Measurements from ENCODE around the gene WFIKKN2. TPM values are rescaled to one million over a fixed set of nuclear protein-coding genes. Genes with fewer than 3 reads are reported as not detected.

WFIKKN2 gene
- total RNA-seq, 1 donor: under 0.01 TPM

GRCh38 chr17:50861334-50861676, 25.9 kb downstream of the WFIKKN2 start:
- TF ChIP-seq CTCF (IDR thresholded peaks at IDR 0.05; ENCODE audit: insufficient read depth, low read length): no peak
- DNase-seq (ENCODE audit: low read depth): no peak
- H3K4me3 ChIP-seq (ENCODE audit: low read depth, low read length): no peak overlapping the region

GRCh38 chr17:50861822-50862528, 26.6 kb downstream of the WFIKKN2 start:
- DNase-seq (ENCODE audit: low read depth): no peak
- TF ChIP-seq CTCF (IDR thresholded peaks at IDR 0.05; ENCODE audit: insufficient read depth, low read length): no peak
- H3K4me3 ChIP-seq (ENCODE audit: low read depth, low read length): no peak overlapping the region

- H3K4me3 ChIP-seq (ENCODE audit: low read depth, low read length): peak overlapping the region; percentile 88
- peak; percentile 41 for DNase-seq (ENCODE audit: low read depth)
- peak; percentile 69 for TF ChIP-seq CTCF (IDR thresholded peaks at IDR 0.05; ENCODE audit: insufficient read depth, low read length)
Measured at GRCh38 chr17:50863221-50863843, 27.9 kb downstream of the WFIKKN2 start.

- H3K4me3 ChIP-seq (ENCODE audit: low read depth, low read length): peak overlapping the region; percentile 88
- TF ChIP-seq CTCF (IDR thresholded peaks at IDR 0.05; ENCODE audit: insufficient read depth, low read length): no peak
- no peak for DNase-seq (ENCODE audit: low read depth)
Measured at GRCh38 chr17:50863931-50864330, 28.5 kb downstream of the WFIKKN2 start.

GRCh38 chr17:50864747-50865059, 29.3 kb downstream of the WFIKKN2 start:
- H3K4me3 ChIP-seq (ENCODE audit: low read depth, low read length): peak overlapping the region; percentile 88
- no peak for DNase-seq (ENCODE audit: low read depth)
- TF ChIP-seq CTCF (IDR thresholded peaks at IDR 0.05; ENCODE audit: insufficient read depth, low read length): peak; percentile 16

GRCh38 chr17:50865060-50865867, 29.9 kb downstream of the WFIKKN2 start:
- H3K4me3 ChIP-seq (ENCODE audit: low read depth, low read length): peak overlapping the region; percentile 88
- TF ChIP-seq CTCF (IDR thresholded peaks at IDR 0.05; ENCODE audit: insufficient read depth, low read length): no peak
- peak; percentile 52 for DNase-seq (ENCODE audit: low read depth)

All from fibroblast of the aortic adventitia (primary cell).